Superior temporal gyrus (tissue), 1 donor: ENCODE measurements around the gene ACHE.

Experiments used
- DNase-seq: peaks from one replicate; pipeline ENCODE4 v3.0.0-alpha.2; 2016; ENCODE audit errors: extremely low spot score

Gene ACHE

DNA sequence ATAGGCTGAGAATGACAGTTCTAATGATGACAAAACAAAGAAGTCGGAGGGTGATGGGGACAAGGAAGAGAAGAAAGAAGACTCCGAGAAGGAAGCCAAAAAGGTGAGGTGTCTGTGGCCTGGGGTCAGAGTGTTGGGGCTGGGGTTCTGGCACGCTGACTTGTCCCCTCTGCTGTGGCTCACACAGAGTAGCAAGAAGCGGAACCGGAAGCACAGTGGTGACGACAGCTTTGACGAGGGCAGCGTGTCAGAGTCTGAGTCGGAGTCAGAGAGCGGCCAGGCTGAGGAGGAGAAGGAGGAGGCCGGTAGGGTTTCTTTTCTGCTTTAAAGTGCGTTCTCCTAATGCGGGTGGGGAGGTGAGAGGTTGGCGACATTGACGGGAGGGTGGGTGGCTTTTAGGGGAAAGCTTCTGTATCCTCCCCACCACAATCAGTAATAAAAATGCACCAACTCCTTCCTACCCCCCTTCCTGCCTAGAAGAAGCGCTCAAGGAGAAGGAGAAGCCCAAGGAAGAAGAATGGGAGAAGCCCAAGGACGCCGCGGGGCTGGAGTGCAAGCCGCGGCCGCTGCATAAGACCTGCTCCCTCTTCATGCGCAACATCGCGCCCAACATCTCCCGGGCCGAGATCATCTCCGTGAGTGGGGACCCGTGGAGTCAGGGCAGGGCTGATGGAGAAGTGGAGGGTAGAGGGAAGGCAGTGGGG, 10.8 kb downstream of the ACHE start:
- DNase-seq, result no peak

- DNase-seq, result no peak
These were observed 12.7 kb downstream of the ACHE start for GRCh38 chr7:100882785-100883526.

DNA sequence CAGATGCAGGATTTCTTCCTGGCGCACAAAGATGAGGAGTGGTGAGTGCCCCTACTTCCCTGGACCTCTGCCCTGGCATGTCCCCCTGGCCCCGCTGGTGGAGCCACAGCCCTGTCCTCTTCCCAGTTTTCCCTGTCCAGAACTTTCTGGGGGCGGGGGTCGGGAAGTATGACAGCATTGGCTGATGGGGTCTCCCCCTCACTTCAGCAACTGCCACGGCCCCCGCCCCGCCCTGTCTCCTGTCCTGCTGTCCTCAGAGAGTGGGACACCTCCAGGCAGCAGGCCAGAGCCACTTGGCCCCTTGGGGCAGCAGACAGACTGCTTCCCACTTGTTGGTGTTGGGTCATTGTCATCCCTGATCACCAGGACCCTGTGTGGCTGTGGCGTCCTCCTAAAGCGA, 13.5 kb downstream of the ACHE start:
- no peak for DNase-seq

- no peak for DNase-seq
These were observed 14.6 kb downstream of the ACHE start for GRCh38 chr7:100881136-100881535.

- DNase-seq, result no peak
These were observed 15.0 kb downstream of the ACHE start for GRCh38 chr7:100880645-100881044.

- DNase-seq, result no peak
These were observed 15.9 kb downstream of the ACHE start for GRCh38 chr7:100879685-100880261.

GRCh38 chr7:100878685-100879084, 17.0 kb downstream of the ACHE start:
- DNase-seq, result no peak

- DNase-seq, result no peak
These were observed 17.7 kb downstream of the ACHE start for GRCh38 chr7:100878013-100878412.

GRCh38 chr7:100875356-100875751, 20.3 kb downstream of the ACHE start:
- DNase-seq, result no peak

GRCh38 chr7:100874577-100875355, 20.9 kb downstream of the ACHE start, which contains the start of gene SRRT:
TSS of gene SRRT (plus strand) at chr7:100875103. CDS start at chr7:100875591, 488 bp downstream.
- peak; percentile 99 for DNase-seq

DNA sequence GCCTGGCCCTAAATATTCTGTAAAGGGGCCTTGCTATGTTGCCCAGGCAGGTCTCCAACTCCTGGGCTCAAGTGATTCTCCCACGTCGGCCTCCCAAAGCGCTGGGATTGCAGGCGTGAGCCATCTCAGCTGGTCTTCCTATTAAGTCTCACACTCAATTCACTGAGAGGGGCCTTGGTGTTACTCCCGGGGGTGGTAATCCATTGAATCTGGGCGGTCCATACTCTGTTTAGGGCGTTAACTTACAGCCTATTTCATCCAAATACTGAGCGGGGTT, 21.4 kb downstream of the ACHE start:
- DNase-seq, result no peak

DNA sequence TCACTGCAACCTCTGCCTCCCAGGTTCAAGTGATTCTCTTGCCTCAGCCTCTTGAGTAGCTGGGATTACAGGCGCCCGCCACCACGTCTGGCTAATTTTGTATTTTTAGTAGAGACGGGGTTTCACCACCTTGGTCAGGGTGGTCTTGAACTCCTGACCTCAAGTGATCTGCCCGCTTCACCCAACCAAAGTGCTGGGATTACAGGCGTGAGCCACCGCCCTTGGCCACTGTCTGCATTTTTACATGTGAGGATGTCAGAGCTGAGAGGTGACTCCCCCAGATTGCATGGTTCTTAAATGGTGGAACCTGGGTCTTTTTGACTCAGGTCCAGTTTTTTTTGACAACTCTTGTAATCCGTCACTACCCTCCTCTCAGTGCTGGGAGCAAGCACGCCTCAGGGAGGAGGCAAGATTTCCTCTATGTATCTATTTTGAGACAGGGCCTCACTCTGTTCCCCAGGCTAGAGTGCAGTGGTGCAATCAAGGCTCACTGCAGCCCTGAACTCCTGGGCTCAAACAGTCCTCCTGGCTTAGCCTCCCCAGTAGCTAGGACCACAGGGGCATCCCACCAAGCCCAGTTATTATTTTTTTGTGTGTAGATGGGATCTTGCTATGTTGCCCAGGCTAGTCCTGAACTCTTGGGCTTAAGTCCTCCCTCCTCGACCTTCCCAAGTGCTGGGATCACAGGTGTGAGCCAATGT, 21.9 kb downstream of the ACHE start:
- DNase-seq, result no peak

DNA sequence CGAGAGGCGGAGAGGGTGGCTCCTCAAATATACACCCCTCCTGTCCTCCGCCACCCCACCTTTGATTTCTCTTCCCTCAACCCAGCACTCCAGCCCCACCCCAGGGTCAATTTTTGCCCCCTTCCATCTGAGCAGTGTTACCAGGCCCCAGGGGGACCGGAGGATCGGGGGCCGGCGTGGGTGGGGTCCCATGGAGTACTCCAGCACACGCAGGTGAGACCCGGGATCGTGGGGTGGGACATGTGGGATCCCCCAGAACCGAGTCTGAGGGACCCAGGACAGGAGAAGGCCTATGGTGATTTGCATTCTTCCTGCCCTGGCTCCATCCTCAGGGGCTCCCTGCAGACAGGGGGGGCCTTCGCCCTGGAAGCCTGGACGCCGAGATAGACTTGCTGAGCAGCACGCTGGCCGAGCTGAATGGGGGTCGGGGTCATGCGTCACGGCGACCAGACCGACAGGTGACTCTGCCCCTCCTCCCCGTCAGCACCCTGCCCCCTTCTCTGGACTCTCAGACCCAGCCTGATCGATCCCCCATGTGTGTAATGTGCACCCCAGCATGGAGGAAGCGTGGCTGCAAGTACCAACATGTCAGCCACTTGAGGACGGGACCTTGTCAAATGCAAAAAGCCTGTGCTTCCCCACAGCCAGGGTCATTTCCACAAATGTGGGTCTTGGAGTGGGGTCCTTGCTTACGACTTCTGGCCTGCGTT, 27.8 kb downstream of the ACHE start:
- no peak for DNase-seq

DNA sequence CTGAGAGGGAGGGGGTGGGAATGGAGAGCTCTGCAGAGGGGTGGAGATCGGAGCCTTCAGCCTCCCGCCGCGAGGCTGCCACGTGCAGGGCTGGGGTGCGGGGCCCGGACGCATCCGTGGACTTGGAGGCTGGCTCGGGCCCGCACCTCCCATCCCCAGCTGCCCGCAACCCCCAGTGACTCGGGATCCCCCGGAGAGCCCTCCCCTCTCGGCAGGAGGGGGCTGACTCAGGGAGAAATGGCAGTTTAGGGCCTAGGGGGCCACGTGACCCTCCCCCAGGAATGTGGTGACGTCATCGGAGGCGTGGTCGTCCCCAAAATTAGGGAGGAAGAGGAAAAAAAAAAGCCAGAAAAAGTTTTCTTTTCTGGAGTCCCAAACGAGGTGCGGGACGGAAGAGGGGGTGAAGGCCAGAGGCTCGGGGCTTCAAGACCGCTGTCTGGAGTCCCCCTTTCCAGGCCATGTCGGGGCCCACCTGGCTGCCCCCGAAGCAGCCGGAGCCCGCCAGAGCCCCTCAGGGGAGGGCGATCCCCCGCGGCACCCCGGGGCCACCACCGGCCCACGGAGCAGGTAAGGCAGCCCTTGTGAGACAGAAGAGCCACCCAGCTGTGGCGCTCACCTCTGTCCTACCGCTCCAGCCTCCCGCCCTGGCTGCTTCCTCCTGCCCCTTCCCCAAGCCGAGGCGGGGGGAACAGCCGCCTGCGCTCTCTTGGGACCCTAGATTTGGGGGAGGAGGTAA, 28.5 kb downstream of the ACHE start, which contains the start of gene TRIP6:
Gene TRIP6, plus strand, starts transcription at position 348 of the 736 bp plus-strand sequence. Its CDS starts 111 bp downstream, at position 459.
- peak; percentile 75 for DNase-seq

GRCh38 chr7:100866729-100867039, 29.0 kb downstream of the ACHE start:
- DNase-seq, result no peak

DNA sequence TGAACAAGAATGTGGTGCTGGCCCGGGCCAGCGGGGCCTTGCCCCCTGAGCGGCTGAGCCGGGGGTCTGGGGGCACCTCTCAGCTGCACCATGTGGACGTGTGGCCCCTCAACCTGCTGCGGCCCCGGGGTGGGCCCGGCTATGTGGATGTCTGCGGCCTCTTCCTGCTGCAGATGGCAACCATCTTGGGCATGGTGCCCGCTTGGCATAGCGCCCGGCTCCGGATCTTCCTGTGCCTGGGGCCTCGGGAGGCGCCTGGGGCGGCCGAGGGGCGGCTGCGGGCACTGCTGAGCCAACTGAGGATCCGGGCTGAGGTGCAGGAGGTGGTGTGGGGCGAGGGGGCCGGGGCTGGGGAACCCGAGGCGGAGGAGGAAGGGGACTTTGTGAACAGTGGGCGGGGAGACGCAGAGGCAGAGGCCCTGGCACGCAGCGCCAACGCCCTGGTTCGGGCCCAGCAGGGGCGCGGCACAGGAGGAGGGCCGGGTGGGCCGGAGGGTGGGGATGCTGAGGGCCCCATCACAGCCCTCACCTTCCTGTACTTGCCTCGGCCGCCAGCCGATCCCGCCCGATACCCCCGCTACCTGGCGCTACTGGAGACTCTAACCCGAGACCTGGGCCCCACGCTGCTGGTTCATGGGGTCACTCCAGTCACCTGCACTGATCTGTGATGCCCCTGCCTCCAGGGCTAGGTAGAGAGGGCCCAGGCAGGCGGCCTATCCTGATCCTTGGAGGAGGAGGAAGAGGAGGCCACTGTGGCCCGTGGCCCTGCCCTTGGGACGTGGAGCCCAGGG, 29.6 kb downstream of the ACHE start:
- DNase-seq, result peak; percentile 79

- no peak for DNase-seq
These were observed 30.2 kb downstream of the ACHE start for GRCh38 chr7:100865372-100865911.

- no peak for DNase-seq
These were observed 31.3 kb downstream of the ACHE start for GRCh38 chr7:100864263-100864845.

DNA sequence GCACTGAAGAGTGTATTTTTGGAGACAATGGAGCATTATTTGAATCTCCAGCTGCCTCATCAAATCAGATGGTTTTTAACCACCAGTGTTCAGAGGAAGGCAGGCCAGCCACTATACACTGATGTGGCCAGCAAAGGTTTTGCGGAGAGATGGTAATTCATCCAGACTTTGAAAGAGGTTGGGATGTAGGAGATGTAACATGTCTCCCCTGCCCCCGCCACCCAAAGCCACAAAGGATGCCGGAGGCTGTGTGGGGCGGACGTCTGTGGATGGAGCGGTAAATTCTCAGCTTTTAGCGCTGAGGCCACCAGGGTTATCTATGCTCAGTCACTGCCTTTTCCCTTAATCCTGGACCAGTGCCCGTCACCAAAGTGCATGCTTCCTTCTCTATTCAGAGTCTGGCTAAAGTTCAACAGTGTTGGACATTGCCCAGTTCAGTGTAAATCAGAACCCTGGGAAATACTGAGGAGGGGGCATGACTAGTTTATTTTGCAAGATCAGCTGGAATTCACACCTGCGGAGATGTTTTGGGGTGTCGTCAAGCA, 32.2 kb downstream of the ACHE start:
- peak; percentile 53 for DNase-seq
